ENCODE results near the gene SMG6. TPM values are rescaled to one million over a fixed set of nuclear protein-coding genes. Genes with fewer than 3 reads are reported as not detected.

SMG6 gene
- total and polyA plus RNA-seq, 2 of the 8 experiments (the other 6 are each of a cell fraction or from before 2014, with no cell fraction given), result 18.5 to 25.2 TPM

- TF ChIP-seq E2F6 (IDR thresholded peaks at IDR 0.05) (no peak), JUND (IDR thresholded peaks at IDR 0.05; ENCODE audit: low read length) (no peak), TCF12 (IDR thresholded peaks at IDR 0.05; ENCODE audit: low read depth, low read length) (no peak), KDM5A (IDR thresholded peaks at IDR 0.05; ENCODE audit: low read length) (no peak), TBP (IDR thresholded peaks at IDR 0.05; ENCODE audit: low read depth, low read length) (no peak), CTBP2 (IDR thresholded peaks at IDR 0.05; ENCODE audit: borderline replicate concordance, insufficient read depth, insufficient read length, low read length) (no peak), RAD21 (IDR thresholded peaks at IDR 0.05 in 1 of 2, conservative IDR thresholded peaks at IDR 0.05 in 1 of 2; ENCODE audit: low read depth in 2 of 2, low read length in 2 of 2) (no peak), ASH2L (IDR thresholded peaks at IDR 0.05; ENCODE audit: low read length) (no peak), NRF1 (IDR thresholded peaks at IDR 0.05; ENCODE audit: low read depth, low read length) (no peak)
Measured at GRCh38 chr17:2188971-2189630, 114.5 kb downstream of the SMG6 start (continued).
